Retinal pigment epithelial cell (primary cell): ENCODE results near the gene ARAP1.

Experiments
- DNase-seq: peaks from one replicate; pipeline ENCODE4 v3.0.0-alpha.2; 2010; ENCODE audit warnings: low read depth
- H3K4me3 ChIP-seq: 2 replicates; pipeline ENCODE4 v1.5.1; 2011; ENCODE audit warnings: mild to moderate bottlenecking, low read length, control low read depth, moderate library complexity
- CTCF ChIP-seq: conservative IDR thresholded peaks from 2 replicates; pipeline ENCODE4 v1.5.1; 2011; ENCODE audit warnings: low read depth, low read length, control low read depth, inconsistent platforms

The ARAP1 gene

GRCh38 chr11:72782081-72782920, 30.1 kb upstream of the ARAP1 start:
- DNase-seq, result no peak
- H3K4me3 ChIP-seq, result peak overlapping the region; percentile 32
- no peak for TF ChIP-seq CTCF

GRCh38 chr11:72781313-72782080, 29.3 kb upstream of the ARAP1 start:
- DNase-seq, result no peak
- H3K4me3 ChIP-seq, result peak overlapping the region; percentile 32
- TF ChIP-seq CTCF, result no peak

GRCh38 chr11:72781063-72781312, 28.8 kb upstream of the ARAP1 start:
- DNase-seq, result no peak
- peak overlapping the region; percentile 29 for H3K4me3 ChIP-seq
- TF ChIP-seq CTCF, result no peak

- DNase-seq, result no peak
- peak overlapping the region; percentile 29 for H3K4me3 ChIP-seq
- TF ChIP-seq CTCF, result no peak
Measured at GRCh38 chr11:72780296-72781062, 28.3 kb upstream of the ARAP1 start.

GRCh38 chr11:72779495-72780128, 27.4 kb upstream of the ARAP1 start:
- H3K4me3 ChIP-seq, result no peak overlapping the region
- no peak for DNase-seq
- TF ChIP-seq CTCF, result no peak

- TF ChIP-seq CTCF, result no peak
- no peak for DNase-seq
- no peak overlapping the region for H3K4me3 ChIP-seq
Measured at GRCh38 chr11:72778535-72779494, 26.6 kb upstream of the ARAP1 start.
